K562 (cell line): ENCODE measurements around the gene TBX19. TPM values are rescaled to one million over a fixed set of nuclear protein-coding genes. Genes with fewer than 3 reads are reported as not detected.
"Not testable (repeated sequence)": the region's sequence is repeated elsewhere in the genome, so short reads cannot be mapped to it uniquely, and the experiment has no call there.

Experiments used
- ATAC-seq: fragments of 200-7000 bp; cut with Tn5 transposase; 3 replicates; pipeline ENCODE4 v1.9.1; 2020; ENCODE audit warnings: moderate library complexity
- BruUV-seq: library from RNA; stranded (reverse); fragments of 400-500 nt; replicated peaks from 2 replicates; lab custom pipeline; 2021; lab: Mats Ljungman, UMichigan
- CTCF ChIA-PET: fragments of 300-600 bp; formaldehyde crosslinking; extraction: SDS; loops from one replicate; lab custom pipeline; 2021; ENCODE audit warnings: low intra/inter-chr PET ratio; lab: Yijun Ruan, JAX
- POLR2A ChIA-PET: fragments of 300-600, 350-650 bp; sonication (Branson Sonifier 250); formaldehyde crosslinking; extraction: SDS; loops from one replicate; lab custom pipeline; 2021; ENCODE audit warnings: antibody characterized with exemption, inconsistent platforms; lab: Yijun Ruan, JAX
- DNase-seq, 4 experiments: peaks; one replicate each; pipeline versions ENCODE4 v3.0.0 to v3.0.0-alpha.2; 2011 to 2018; ENCODE audit warnings: low spot score in 3 of 4, mixed read lengths in 3 of 4; ENCODE audit errors: extremely low read depth in 1 of 4
- FAIRE-seq: peaks from 2 replicates; lab custom pipeline; 2011; peaks lifted over from hg19 to GRCh38; lab: Jason Lieb, UNC
- H2AFZ ChIP-seq: 2 replicates; pipeline ENCODE4 v1.6.0; 2011; ENCODE audit warnings: low read depth, low read length, control low read depth, inconsistent platforms
- H3K27ac ChIP-seq: fragments of 200-600 bp; 3 replicates; pipeline ENCODE4 v1.8.0; 2011; ENCODE audit warnings: low read depth, mild to moderate bottlenecking, control low read depth, inconsistent platforms, low read length, moderate library complexity, mixed read lengths; ENCODE audit errors: extremely low read depth
- H3K27me3 ChIP-seq, 2 experiments: fragments of 300-600 bp in 1 of 2; 2 replicates in 1 of 2; 3 replicates in 1 of 2; pipeline versions ENCODE4 v1.6.0 to v1.8.0; 2011; ENCODE audit warnings: inconsistent platforms in 2 of 2, low read length in 2 of 2, mild to moderate bottlenecking in 1 of 2, mixed read lengths in 1 of 2, moderate library complexity in 1 of 2; ENCODE audit not compliant: control insufficient read depth in 2 of 2, insufficient read depth in 2 of 2
- H3K36me3 ChIP-seq: fragments of 300-600 bp; 3 replicates; pipeline ENCODE4 v1.8.0; 2011; ENCODE audit warnings: mild to moderate bottlenecking, low read length, inconsistent platforms; ENCODE audit not compliant: control insufficient read depth, insufficient read depth
- H3K4me1 ChIP-seq, 2 experiments: fragments of 200-600 bp in 1 of 2; replicated peaks in 1 of 2; 2 replicates in 1 of 2; 3 replicates in 1 of 2; pipeline versions ENCODE4 v1.5.1 to v1.8.0; 2011; ENCODE audit warnings: inconsistent platforms in 2 of 2, low read length in 2 of 2, mild to moderate bottlenecking in 1 of 2, mixed read lengths in 1 of 2, moderate library complexity in 1 of 2; ENCODE audit not compliant: control insufficient read depth in 2 of 2, insufficient read depth in 2 of 2
- H3K4me2 ChIP-seq: 2 replicates; pipeline ENCODE4 v1.6.1; 2011; ENCODE audit warnings: low read length, control low read depth, inconsistent platforms, mixed read lengths; ENCODE audit not compliant: insufficient read depth
- H3K4me3 ChIP-seq: fragments of 200-600 bp; sonication (generic), shearing (Covaris generic); 2 replicates; pipeline ENCODE4 v1.5.1; 2016; ENCODE audit warnings: control low read depth, inconsistent platforms
- H3K79me2 ChIP-seq: fragments of 200-600 bp; 3 replicates; pipeline ENCODE4 v1.8.0; 2011; ENCODE audit warnings: low read length, inconsistent platforms; ENCODE audit not compliant: control insufficient read depth, insufficient read depth
- H3K9ac ChIP-seq, 2 experiments: 2 replicates each; pipeline versions ENCODE4 v1.6.0 to v1.6.1; 2011; ENCODE audit warnings: low read depth in 2 of 2, low read length in 2 of 2, control low read depth in 1 of 2, inconsistent platforms in 1 of 2, mild to moderate bottlenecking in 1 of 2, mixed read lengths in 1 of 2; ENCODE audit not compliant: insufficient read depth in 1 of 2
- H3K9me1 ChIP-seq: one replicate; pipeline ENCODE4 v1.6.0; 2011; ENCODE audit warnings: inconsistent platforms, mild to moderate bottlenecking, low read length, moderate library complexity; ENCODE audit not compliant: control insufficient read depth, insufficient read depth
- H3K9me3 ChIP-seq: replicated peaks from 2 replicates; pipeline ENCODE4 v1.5.1; 2011; ENCODE audit warnings: low read depth, low read length, inconsistent platforms; ENCODE audit not compliant: control insufficient read depth, insufficient read depth
- H4K20me1 ChIP-seq: replicated peaks from 2 replicates; pipeline ENCODE4 v1.6.1; 2011; ENCODE audit warnings: low read length, inconsistent platforms, mixed read lengths; ENCODE audit not compliant: control insufficient read depth, insufficient read depth
- FOXA3 ChIP-seq, 2 experiments: fragments of 450-650 bp in 1 of 2; sonication (generic) in 1 of 2; formaldehyde crosslinking; IDR thresholded peaks in 1 of 2; conservative IDR thresholded peaks in 1 of 2; 2 replicates each; pipeline versions ENCODE4 v1.4.0 to v1.8.0; 2020 to 2022; ENCODE audit warnings: mild to moderate bottlenecking in 2 of 2, missing genetic modification reagents in 1 of 2
- WGBS: fragments of 100-300 bp; shearing (Covaris generic); methylation state at CpG from one replicate; pipeline ENCODE4 v1.1.6; 2016; ENCODE audit warnings: low coverage, mixed read lengths; ENCODE audit not compliant: insufficient coverage; ENCODE audit errors: missing lambda C conversion rate; 5-methylcytosine and 5-hydroxymethylcytosine counted together
- in situ Hi-C: fragments of 300-500 bp; cut with MboI; formaldehyde crosslinking; loops from 4 replicates; pipeline ENCODE4 v1.15.0; 2018; ENCODE audit warnings: inconsistent platforms, mixed read lengths
- intact Hi-C: fragments of 100-400 bp; cut with micrococcal nuclease; formaldehyde crosslinking; loops from 2 replicates; pipeline ENCODE4 v1.14.2; 2022
- polyA plus RNA-seq, 8 experiments: library from polyadenylated mRNA; depleted of rRNA in 4 of 8; stranded (reverse) in 5 of 8; unstranded in 3 of 8; fragments of >200 nt; fragmentation: Nextera tagmentation in 2 of 8; fragmentation: Illumina TruSeq in 1 of 8; extraction: Ambion mirVana in 2 of 8; extraction: Trizol in 1 of 8; gene quantifications; 2 replicates each; pipeline versions ENCODE4 v1.2.1 to v1.2.3, GENCODE V29; 2011 to 2014; ENCODE audit warnings: inconsistent platforms in 1 of 8, missing spikeins in 1 of 8
- total RNA-seq, 7 experiments: library from RNA; depleted of rRNA in 6 of 7; stranded (reverse); fragments of >200 nt in 6 of 7; fragmentation: Illumina TruSeq in 2 of 7; extraction: Trizol in 2 of 7; gene quantifications; 2 replicates each; pipeline versions ENCODE4 v1.2.1 to v1.2.3, GENCODE V29; 2011 to 2021; ENCODE audit warnings: low replicate concordance in 1 of 7

The TBX19 gene
- total and polyA plus RNA-seq, 9 of the 15 experiments (the other 6 are each of a cell fraction or from before 2014, with no cell fraction given) = 0.32 to 3.1 (median 0.95) TPM

DNA sequence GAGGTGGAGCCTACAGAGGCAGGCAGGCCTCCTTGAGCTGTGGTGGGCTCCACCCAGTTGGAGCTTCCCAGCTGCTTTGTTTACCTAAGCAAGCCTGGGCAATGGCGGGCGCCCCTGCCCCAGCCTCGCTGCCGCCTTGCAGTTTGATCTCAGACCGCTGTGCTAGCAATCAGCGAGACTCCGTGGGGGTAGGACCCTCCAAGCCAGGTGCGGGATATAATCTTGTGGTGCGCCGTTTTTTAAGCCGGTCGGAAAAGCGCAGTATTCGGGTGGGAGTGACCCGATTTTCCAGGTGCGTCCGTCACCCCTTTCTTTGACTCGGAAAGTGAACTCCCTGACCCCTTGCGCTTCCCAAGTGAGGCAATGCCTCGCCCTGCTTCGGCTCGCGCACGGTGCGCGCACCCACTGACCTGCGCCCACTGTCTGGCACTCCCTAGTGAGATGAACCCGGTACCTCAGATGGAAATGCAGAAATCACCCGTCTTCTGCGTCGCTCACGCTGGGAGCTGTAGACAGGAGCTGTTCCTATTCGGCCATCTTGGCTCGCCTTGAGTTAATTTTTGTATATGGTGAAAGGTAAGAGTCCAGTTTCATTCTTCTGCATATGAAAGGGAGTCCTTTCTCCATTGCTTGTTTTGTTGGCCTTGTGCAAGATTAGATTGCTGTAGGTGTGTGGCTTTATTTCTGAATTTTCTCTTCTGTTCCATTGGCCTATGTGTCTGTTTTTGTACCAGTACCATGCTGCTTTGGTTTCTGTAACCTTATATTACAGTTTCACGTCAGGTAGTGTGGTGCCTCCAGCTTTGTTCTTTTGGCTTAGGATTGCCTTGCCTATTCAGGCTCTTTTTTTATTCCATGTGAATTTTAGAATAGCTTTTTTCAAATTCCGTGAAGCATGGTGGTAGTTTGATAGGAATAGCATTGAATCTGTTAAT is 73.9 kb downstream of the TBX19 start:
- H3K9me3 ChIP-seq, H3K4me2 ChIP-seq, H3K27me3 ChIP-seq, intact Hi-C loops, FAIRE-seq, H4K20me1 ChIP-seq, CTCF ChIA-PET, H3K36me3 ChIP-seq, H3K79me2 ChIP-seq, H3K9me1 ChIP-seq, ATAC-seq, in situ Hi-C loops, H3K4me1 ChIP-seq, H3K9ac ChIP-seq, H3K27ac ChIP-seq, DNase-seq: not testable (repeated sequence)
- 68% methylated on average over 23 of the region's 36 CpGs for WGBS
- peak in 1 of 2 experiments; percentile 56; a peak in 2 of 4 replicates for TF ChIP-seq FOXA3 (CRISPR knock-in tag; conservative IDR thresholded peaks at IDR 0.05 in 1 of 2, IDR thresholded peaks at IDR 0.05 in 1 of 2)
- Histone ChIP-seq H2AFZ (peak overlapping the region; percentile 38), H3K4me3 (0 out of 2 replicates have a peak overlapping the region, but pooled peaks have one; percentile 4)
- POLR2A ChIA-PET = interaction anchor here (1.3 kb wide), 1 partner anchor 12 kb away, joined by 4 read pairs; no protein-coding TSS in a partner anchor
- BruUV-seq = TSS peak; percentile 68
